Fibroblast of the aortic adventitia (primary cell): ENCODE results near the gene RREB1. TPM values are rescaled to one million over a fixed set of nuclear protein-coding genes. Genes with fewer than 3 reads are reported as not detected.

Experiments used
- DNase-seq: peaks from one replicate; pipeline ENCODE4 v3.0.0-alpha.2; 2010; ENCODE audit warnings: low read depth
- H3K4me3 ChIP-seq: 2 replicates; pipeline ENCODE4 v1.5.1; 2011; ENCODE audit warnings: low read depth, mild to moderate bottlenecking, control low read depth, low read length, moderate library complexity
- CTCF ChIP-seq: IDR thresholded peaks from 2 replicates; pipeline ENCODE4 v1.5.1; 2011; ENCODE audit warnings: mild to moderate bottlenecking, low read length, control low read depth, inconsistent platforms; ENCODE audit not compliant: insufficient read depth
- total RNA-seq: library from RNA; depleted of rRNA; stranded (reverse); fragments of >200 nt; gene quantifications from 2 replicates; pipeline ENCODE4 v1.2.3, GENCODE V29; 2012; ENCODE audit warnings: low replicate concordance

RREB1 gene
- total RNA-seq, 1 donor: 17.6 TPM

- peak overlapping the region; percentile 98 for H3K4me3 ChIP-seq
- peak; percentile 26 for TF ChIP-seq CTCF
- no peak for DNase-seq
These were observed 796 bp upstream of the RREB1 start for GRCh38 chr6:7106752-7107577.

- TF ChIP-seq CTCF: no peak
- peak overlapping the region; percentile 98 for H3K4me3 ChIP-seq
- peak; percentile 47 for DNase-seq
These were observed 619 bp downstream of the RREB1 start for GRCh38 chr6:7108196-7108963.

GRCh38 chr6:7108964-7109836, 1.4 kb downstream of the RREB1 start:
- no peak for TF ChIP-seq CTCF
- peak overlapping the region; percentile 98 for H3K4me3 ChIP-seq
- DNase-seq: peak; percentile 80

- no peak for DNase-seq
- peak overlapping the region; percentile 98 for H3K4me3 ChIP-seq
- no peak for TF ChIP-seq CTCF
These were observed 2.5 kb downstream of the RREB1 start for GRCh38 chr6:7110092-7110792.

- no peak for TF ChIP-seq CTCF
- no peak overlapping the region for H3K4me3 ChIP-seq
- DNase-seq: no peak
These were observed 3.4 kb downstream of the RREB1 start for GRCh38 chr6:7111095-7111690.
